HG02884 (cell line): ENCODE results near the gene HS3ST5.
A peak's percentile ranks its signal among the peaks of the same experiment; 100 is the strongest.
"Not testable (repeated sequence)": the region's sequence is repeated elsewhere in the genome, so short reads cannot be mapped to it uniquely, and the experiment has no call there.

Source experiments
- ATAC-seq: cut with Tn5 transposase; IDR thresholded peaks from one replicate; pipeline ENCODE4 v1.9.1; 2021; ENCODE audit warnings: mild to moderate bottlenecking, moderate library complexity; ENCODE audit not compliant: unreplicated experiment

Gene HS3ST5

GRCh38 chr6:114055349-114055748, 287.5 kb downstream of the HS3ST5 start:
- ATAC-seq, result no peak

GRCh38 chr6:114053791-114054190, 289.0 kb downstream of the HS3ST5 start:
- ATAC-seq, result no peak

GRCh38 chr6:114052141-114052540, 290.7 kb downstream of the HS3ST5 start:
- ATAC-seq, result no peak

- ATAC-seq, result no peak
These were observed 291.8 kb downstream of the HS3ST5 start for GRCh38 chr6:114051031-114051430.

- no peak for ATAC-seq
These were observed 293.4 kb downstream of the HS3ST5 start for GRCh38 chr6:114049367-114049966.

- ATAC-seq, result not testable (repeated sequence)
These were observed 298.3 kb downstream of the HS3ST5 start for GRCh38 chr6:114044566-114044965.

- ATAC-seq, result no peak
These were observed 300.4 kb downstream of the HS3ST5 start for GRCh38 chr6:114042267-114043016.

- ATAC-seq, result no peak
These were observed 302.0 kb downstream of the HS3ST5 start for GRCh38 chr6:114040871-114041270.

GRCh38 chr6:114039841-114040240, 303.0 kb downstream of the HS3ST5 start:
- no peak for ATAC-seq

- ATAC-seq, result no peak
These were observed 309.2 kb downstream of the HS3ST5 start for GRCh38 chr6:114033606-114034005.

- no peak for ATAC-seq
These were observed 310.1 kb downstream of the HS3ST5 start for GRCh38 chr6:114032721-114033120.

GRCh38 chr6:114030767-114031166, 312.1 kb downstream of the HS3ST5 start:
- no peak for ATAC-seq

GRCh38 chr6:114024746-114025145, 318.1 kb downstream of the HS3ST5 start:
- no peak for ATAC-seq

- no peak for ATAC-seq
These were observed 322.6 kb downstream of the HS3ST5 start for GRCh38 chr6:114020196-114020595.

- ATAC-seq, result not testable (repeated sequence)
These were observed 325.7 kb downstream of the HS3ST5 start for GRCh38 chr6:114017146-114017545.

GRCh38 chr6:114014106-114014505, 328.7 kb downstream of the HS3ST5 start:
- not testable (repeated sequence) for ATAC-seq

GRCh38 chr6:114011486-114011885, 331.3 kb downstream of the HS3ST5 start:
- not testable (repeated sequence) for ATAC-seq

GRCh38 chr6:114010540-114010939, 332.3 kb downstream of the HS3ST5 start:
- ATAC-seq, result no peak

GRCh38 chr6:114009192-114009591, 333.6 kb downstream of the HS3ST5 start:
- no peak for ATAC-seq

GRCh38 chr6:114008331-114008730, 334.5 kb downstream of the HS3ST5 start:
- ATAC-seq, result no peak

GRCh38 chr6:114007516-114007915, 335.3 kb downstream of the HS3ST5 start:
- ATAC-seq, result peak; percentile 81
